Ovary (tissue), 3 donors: ENCODE results near the gene RBBP8NL.

ENCODE experiments used
- POLR2A ChIP-seq: fragments of 450-650 bp; IDR thresholded peaks from one replicate; pipeline ENCODE4 v1.6.1; 2017; ENCODE audit warnings: antibody characterized with exemption, mild to moderate bottlenecking, moderate library complexity
- TF ChIP-seq, protein P1 (sequence below), 3 donors: fragments of 450-650 bp in 2 of 3; fragments of 200-600 bp in 1 of 3; IDR thresholded peaks; one replicate each; pipeline versions ENCODE4 v1.5.1 to v1.8.0; 2016 to 2022; ENCODE audit warnings: antibody characterized with exemption in 3 of 3, mild to moderate bottlenecking in 1 of 3
- donor health status: DM: no; HTN: no; CAD: no.

- TF ChIP-seq, protein P1, sequence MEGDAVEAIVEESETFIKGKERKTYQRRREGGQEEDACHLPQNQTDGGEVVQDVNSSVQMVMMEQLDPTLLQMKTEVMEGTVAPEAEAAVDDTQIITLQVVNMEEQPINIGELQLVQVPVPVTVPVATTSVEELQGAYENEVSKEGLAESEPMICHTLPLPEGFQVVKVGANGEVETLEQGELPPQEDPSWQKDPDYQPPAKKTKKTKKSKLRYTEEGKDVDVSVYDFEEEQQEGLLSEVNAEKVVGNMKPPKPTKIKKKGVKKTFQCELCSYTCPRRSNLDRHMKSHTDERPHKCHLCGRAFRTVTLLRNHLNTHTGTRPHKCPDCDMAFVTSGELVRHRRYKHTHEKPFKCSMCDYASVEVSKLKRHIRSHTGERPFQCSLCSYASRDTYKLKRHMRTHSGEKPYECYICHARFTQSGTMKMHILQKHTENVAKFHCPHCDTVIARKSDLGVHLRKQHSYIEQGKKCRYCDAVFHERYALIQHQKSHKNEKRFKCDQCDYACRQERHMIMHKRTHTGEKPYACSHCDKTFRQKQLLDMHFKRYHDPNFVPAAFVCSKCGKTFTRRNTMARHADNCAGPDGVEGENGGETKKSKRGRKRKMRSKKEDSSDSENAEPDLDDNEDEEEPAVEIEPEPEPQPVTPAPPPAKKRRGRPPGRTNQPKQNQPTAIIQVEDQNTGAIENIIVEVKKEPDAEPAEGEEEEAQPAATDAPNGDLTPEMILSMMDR (IDR thresholded peaks at IDR 0.05), result no peak
- TF ChIP-seq POLR2A, result no peak
Measured at GRCh38 chr20:62400541-62400940, 26.8 kb downstream of the RBBP8NL start.
